GM19395 (cell line): ENCODE measurements around the gene RNF40.

Experiments used
- ATAC-seq: cut with Tn5 transposase; IDR thresholded peaks from one replicate; pipeline ENCODE4 v1.9.1; 2021; ENCODE audit warnings: mild to moderate bottlenecking, moderate library complexity; ENCODE audit not compliant: unreplicated experiment

The RNF40 gene

DNA sequence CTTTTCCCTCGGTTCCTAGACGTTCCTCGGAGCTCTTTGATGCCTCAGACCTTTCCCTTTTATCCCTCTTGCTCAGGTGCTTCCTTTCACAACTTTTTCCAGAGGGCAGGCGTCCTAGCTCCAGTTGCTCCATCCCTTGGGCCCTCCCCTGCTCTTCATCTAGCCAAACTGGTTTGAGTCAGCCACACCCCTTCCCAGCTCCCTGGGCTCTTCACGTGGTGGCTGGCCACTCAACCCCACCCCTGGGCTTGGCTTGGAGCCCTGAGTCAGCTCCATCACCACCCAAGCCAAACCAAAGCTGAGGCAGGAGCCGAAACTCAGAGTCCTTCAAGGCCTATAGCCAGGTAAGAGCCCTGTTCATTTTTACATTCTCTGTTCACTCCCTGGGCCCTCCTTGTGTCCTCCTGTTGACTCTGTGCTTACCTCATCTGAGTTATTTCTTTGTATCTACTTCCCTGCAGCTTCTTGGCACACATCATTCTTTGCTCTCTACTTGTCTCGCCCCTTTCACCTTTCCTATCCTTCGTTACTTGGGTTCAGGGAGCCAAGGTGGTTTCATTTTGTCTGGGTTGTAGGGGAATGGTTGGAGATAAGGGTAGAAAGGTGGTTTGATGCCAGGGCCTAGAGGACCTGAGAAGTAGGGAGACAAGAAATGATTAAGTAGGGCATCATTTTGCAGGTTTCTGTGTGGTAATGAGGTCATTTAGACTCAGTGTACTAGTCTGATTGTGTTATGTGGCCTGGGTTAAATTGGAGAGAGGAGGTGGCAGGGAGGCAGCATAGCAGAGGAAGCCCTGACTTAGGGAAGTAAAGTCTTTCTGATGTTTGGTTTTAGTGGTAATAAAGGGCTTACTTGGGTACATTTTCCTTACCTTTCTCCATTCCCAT is 21.5 kb upstream of the RNF40 start:
- ATAC-seq = no peak

DNA sequence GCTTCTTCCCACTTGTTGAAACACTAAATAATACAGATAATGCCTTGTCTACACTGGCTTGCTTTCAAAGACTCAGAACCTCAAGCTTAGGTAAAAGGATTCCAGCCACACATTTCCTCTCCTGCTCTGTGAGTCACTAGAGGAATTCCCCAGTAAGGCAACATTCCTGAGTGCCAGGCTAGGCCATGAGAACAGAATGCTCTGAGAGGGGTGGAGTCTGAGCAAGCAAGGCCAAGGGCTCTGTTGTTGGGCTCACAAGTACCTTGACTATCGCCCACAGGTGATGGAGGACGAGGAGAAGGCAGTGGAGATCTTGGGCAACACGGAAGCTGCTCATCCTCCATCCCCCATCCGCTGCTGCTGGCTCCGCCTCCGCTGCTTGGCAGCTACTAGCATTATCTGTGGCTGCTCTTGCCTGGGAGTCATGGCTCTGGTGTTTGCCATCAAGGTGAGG is 20.6 kb upstream of the RNF40 start:
- ATAC-seq = no peak

DNA sequence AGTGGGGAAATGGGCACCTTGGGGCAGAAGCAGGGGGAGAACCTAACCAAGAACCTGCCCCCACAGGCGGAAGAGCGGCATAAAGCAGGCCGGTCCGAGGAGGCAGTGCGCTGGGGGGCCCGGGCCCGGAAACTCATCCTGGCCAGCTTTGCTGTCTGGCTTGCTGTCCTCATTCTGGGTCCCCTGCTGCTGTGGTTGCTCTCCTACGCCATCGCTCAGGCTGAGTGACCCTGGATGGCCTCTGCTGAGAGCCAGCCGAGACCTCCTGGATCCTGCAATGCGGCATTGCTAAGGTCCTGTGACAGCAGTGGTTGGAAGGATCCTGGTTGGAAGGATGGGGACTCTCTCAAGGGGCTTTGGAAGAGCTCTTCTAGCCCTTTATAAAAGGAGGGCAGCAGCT is 18.4 kb upstream of the RNF40 start:
- ATAC-seq = no peak

DNA sequence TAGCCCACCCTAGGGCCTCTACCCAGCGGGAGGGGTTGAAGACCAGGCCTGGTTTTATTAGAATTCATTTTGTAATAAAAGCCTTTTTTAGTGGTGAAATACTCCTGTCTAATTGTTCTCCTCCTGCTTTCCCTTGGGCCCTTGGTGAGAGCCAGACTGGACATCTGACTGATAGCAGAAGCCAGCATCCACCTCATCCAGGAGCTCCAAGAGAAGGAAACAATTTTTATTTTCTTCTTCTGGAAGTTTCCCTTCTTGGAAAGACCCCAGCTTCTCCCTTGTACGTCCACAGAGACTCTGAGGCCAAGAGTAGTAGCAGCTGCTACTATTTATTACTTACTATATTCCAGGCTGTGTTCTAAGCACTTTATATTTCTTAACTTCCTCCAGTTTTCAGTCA is 17.9 kb upstream of the RNF40 start:
- no peak for ATAC-seq

DNA sequence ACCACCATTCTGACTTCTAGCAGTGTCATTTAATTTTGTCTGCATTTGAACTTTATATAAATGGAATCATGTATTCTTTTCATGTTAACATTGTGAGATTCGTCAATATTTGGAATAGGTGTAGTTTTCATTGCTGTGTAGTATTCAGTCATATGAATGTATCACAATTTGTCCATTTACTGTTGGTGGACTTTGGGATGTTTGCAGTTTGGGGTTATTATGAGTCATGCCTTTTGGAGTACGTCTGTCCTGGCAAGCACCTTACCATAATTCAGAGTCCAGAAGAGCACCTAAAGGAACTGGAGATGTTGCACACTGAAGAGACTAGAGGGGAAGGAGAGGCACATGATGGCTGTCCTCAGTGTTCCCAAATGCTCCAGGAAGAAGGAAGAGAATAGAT is 17.0 kb upstream of the RNF40 start:
- ATAC-seq = no peak

DNA sequence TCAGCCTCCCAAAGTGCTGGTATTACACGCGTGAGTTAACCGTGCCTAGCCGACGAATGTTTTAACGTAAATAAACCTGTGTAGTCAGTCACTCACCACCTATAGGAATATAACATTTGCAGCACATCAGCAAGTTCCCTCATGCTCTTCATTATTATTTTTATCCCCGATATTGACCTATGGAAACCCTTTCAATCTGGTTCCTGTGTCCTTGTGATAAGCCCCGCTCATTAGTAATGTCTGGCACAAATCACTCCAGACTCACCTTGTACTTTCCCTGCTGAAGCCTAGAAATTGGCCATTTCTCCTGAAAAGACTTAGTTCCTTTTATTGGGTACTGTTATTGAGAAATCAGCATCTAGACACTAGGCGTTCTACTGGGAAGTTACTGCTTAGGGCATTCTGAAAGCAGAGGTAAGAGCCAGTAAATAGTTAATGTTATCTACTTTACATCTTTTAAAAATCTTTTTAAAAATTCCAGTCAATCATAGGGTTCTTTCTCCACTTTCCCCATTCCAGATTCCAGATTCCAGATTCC is 15.4 kb upstream of the RNF40 start:
- ATAC-seq = no peak

DNA sequence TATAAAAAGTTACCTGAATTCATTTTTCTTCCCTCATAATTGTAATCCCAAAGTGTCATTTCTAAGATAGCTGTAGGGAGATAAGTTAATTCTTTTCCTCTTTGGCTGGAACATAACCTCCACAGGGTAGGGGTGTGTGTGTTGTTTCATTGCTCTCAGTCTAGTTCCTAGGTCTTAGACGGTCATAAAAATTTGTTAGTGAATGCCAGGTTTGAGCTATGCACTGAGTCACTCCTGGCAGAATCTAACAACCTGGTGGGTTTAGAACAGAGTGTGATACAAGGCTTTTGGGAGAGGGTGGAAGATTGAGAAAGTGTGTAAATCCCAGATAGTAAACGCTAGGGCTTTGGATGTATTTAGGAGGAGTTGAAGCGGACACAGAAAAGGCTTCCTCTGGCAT is 14.8 kb upstream of the RNF40 start:
- ATAC-seq = no peak

DNA sequence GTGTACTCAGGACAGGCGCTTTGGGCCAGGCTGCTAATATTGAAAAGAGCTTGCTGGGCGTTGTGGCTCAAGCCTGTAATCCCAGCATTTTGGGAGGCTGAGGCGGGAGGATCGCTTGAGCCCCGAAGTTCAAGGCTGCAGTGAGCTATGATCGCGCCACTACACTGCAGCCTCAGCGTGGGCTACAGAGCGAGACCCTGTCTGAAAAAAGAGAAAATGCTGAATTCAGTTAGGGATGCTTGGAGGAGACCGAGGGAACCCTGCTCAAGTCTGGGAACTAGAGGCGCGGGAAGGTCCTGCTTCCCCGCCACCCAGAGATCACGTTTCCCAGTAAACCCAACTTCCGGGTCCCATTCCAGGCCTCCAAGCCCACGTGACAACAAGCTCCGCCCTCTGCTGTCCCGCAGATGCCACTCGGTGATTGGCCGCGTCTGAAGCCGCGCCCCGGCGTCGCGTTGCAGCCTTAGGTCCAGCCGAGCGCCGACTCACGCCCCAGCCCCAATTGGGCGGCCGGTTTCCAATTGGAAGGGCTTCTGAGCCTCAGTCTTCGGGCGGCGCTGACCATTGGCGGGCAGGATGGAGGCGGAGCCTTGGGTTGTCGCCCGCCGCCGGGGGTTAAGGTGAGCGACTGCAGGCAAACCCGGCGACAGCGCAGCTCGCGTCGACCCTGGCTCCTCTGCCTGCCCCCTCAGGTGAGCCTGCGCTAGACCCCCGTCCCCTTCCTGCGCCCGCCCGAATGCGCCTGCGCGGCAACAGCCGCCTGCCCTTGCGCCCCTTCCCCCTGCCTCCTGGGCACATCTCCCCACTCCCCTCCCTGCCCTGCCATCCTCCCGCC is 14.1 kb upstream of the RNF40 start, which contains the start of gene PHKG2:
TSS of gene PHKG2 (plus strand) at position 627 of the 835 bp plus-strand sequence. CDS start 396 bp downstream, outside the sequence.
- peak; percentile 98 for ATAC-seq

DNA sequence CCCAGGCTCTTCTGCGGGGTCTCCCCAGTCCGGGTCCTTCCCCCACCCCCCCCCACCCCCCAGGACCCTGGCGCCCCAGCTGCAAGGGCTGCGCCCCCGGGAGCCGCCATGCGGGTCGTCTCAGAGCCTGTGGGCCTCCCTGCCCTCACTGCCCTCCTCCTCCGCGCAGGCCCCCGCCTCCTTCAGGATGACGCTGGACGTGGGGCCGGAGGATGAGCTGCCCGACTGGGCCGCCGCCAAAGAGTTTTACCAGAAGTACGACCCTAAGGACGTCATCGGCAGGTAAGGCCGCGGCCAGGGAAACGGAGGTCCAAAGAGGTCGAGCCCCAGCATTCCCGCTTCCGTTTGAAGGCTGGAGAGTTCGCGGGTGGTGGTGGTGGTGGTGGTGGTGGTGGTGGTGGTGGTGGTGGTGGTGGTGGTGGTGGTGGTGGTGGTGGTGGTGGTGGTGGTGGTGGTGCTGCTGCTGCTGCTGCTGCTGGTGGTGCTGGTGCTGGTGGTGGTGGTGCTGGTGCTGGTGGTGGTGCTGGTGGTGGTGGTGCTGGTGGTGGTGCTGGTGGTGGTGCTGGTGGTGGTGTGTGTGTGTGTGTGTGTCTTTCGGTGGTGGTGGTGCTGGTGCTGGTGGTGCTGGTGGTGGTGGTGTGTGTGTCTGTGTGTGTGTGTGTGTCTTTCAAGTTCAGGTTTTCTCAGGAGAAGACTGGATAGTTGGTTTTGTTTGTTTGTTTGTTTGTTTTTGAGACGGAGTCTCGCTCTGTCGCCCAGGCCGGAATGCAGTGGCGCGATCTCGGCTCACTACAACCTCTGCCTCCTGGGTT is 13.3 kb upstream of the RNF40 start:
- peak; percentile 15 for ATAC-seq

DNA sequence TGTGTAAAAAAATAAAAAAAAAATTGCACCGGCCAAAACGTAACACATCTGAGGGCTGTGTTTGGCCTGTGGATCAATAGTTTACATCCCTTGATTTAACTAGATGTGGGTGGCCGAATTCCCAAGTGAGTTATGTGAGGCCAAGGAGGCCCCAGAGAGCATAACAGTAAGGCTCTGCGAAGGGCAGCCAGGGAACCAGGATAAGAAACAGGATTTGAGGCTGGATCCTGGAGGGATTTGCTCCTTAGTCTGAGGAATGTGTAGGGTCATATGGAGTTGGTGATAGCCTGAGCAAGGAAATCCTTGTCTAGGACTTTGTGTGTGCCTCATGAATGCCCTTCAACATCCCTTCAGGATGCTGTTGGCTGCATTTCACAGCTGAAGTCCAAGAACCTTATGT is 11.9 kb upstream of the RNF40 start:
- ATAC-seq = no peak

DNA sequence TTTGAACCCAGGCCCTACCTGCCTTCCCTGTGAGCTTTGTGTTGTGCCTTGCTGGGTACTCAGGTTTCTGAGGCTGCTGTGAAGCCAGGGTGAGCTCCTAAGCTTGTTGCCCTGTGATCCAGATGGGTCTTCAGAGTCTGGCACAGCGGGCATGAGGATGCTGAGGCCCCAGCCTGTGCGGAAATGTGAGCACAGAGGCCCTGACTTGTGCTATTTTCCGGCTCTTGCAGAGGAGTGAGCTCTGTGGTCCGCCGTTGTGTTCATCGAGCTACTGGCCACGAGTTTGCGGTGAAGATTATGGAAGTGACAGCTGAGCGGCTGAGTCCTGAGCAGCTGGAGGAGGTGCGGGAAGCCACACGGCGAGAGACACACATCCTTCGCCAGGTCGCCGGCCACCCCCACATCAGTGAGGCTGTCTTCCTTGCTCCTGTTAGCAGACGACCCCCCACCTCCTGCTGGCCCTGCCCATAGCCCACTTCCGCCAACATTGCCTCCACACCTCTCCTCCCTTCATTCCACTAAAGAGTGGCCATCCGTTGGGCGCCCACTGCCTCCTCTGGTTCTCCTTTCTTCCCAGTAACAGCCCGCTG is 11.2 kb upstream of the RNF40 start:
- ATAC-seq = no peak

DNA sequence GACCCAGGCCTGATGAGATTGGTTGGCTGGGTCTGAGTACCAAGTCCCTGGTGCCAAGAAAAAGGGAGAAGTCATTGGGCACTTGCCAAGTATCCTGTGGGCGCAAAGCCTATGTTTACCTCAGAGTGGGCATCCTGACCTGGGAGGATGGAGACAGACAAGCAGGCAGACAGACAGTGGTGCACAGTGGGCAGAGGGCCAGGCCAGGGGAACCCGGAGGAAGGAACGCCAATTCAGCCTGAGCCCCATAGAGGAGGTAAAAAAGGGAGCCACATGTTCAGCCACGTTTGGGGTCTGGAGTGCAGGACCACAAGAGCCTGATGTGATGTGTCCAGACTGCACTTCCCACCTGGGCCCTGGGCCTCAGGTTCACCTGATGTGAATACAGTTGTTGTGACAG is 8.5 kb upstream of the RNF40 start:
- no peak for ATAC-seq

DNA sequence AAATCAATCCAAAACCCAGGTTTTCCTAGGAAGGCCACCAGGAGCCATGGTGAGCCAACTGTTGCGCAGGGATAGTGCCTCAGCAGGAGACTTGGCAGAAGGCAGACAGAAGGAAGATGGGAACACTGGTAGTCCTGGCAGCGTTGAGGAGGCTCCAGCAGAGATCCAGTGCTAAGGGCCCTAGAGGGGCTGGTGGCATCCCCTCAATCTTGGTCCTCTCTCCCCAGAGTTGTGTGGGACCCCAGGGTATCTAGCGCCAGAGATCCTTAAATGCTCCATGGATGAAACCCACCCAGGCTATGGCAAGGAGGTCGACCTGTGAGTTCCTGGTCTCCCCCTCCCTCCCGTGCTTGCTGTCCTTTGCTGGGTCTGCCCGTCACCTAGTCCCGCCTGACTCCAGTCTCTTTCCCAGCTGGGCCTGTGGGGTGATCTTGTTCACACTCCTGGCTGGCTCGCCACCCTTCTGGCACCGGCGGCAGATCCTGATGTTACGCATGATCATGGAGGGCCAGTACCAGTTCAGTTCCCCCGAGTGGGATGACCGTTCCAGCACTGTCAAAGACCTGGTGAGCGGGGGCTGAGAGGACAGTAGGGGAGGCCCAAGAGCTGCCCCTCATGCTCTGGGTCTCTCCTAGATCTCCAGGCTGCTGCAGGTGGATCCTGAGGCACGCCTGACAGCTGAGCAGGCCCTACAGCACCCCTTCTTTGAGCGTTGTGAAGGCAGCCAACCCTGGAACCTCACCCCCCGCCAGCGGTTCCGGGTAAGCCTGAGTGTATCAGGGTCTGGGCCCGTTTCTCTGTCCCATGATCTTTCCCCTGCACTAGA is 6.0 kb upstream of the RNF40 start:
- no peak for ATAC-seq

DNA sequence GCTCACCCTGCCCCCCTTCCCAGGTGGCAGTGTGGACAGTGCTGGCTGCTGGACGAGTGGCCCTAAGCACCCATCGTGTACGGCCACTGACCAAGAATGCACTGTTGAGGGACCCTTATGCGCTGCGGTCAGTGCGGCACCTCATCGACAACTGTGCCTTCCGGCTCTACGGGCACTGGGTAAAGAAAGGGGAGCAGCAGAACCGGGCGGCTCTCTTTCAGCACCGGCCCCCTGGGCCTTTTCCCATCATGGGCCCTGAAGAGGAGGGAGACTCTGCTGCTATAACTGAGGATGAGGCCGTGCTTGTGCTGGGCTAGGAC is 5.4 kb upstream of the RNF40 start:
- ATAC-seq = no peak

DNA sequence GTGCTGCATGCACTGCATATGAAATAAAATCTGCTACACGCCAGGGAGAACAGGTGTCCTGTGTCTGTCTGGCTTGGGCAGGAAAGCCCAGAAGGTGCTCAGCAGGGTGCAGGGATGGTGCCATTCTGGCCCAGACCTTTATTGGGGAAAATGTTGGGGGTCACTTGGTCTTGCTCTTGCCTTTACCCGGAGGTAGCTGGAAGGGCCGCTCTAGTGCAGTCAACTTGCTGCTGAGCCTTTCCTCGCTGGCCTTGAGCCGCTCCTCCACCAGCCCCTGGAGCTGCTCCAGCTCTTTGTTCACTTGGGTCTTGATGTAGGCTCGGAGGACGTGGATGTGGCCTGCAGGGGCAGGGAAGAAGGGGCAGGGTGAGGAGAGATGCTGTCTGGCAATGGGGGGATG is 4.8 kb upstream of the RNF40 start:
- no peak for ATAC-seq

DNA sequence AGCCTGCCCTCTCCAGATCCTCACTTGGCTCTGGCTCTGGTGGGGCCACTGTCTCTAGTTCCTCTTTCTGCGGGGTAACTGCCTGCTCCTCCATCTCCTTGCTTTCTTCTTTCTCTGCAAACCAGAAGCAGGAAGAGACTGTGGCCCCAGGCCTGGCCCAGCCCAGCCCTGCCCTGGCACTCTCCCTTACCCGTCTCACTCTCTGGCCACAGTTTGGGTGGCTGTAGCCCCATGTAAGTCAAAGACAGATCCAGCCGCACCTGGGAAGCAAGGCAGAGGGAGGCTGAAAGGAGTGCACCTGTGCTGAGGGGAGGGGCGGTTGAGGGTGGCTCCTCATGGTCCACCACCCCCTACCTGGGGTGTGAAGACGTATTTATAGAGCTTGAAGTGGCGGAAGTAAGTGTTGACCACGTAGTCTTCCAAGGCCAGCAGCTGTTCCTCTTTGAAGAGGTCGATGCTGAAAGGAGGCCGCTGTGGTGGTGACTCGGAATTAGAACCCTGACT is 3.1 kb upstream of the RNF40 start:
- no peak for ATAC-seq

DNA sequence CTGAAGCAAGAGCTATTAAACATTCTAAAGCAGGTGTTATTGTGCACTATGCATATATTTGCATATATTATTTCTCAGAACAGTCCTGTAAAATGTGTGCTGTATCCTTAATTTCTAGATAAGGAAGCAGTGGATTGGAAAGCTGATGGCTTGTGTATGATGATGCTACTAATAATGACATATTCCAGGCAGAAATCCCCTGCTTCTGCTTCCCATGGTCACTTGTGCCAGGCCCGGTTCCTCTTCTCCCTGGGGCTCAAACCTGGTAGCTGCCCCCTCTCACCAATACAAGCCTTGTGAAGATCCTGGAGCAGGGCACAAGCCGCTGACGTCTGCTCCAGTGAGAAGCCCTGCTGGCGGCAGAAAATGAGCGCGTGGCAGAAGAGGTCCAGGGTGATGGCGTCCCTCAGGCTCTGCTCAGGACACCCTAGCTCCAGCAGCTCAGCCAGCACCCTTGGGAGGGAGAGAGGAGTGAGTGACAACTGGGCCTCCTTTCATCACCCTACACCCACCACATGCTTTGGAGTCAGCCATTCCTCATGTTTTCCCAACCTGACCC is 2.0 kb upstream of the RNF40 start:
- ATAC-seq = no peak

DNA sequence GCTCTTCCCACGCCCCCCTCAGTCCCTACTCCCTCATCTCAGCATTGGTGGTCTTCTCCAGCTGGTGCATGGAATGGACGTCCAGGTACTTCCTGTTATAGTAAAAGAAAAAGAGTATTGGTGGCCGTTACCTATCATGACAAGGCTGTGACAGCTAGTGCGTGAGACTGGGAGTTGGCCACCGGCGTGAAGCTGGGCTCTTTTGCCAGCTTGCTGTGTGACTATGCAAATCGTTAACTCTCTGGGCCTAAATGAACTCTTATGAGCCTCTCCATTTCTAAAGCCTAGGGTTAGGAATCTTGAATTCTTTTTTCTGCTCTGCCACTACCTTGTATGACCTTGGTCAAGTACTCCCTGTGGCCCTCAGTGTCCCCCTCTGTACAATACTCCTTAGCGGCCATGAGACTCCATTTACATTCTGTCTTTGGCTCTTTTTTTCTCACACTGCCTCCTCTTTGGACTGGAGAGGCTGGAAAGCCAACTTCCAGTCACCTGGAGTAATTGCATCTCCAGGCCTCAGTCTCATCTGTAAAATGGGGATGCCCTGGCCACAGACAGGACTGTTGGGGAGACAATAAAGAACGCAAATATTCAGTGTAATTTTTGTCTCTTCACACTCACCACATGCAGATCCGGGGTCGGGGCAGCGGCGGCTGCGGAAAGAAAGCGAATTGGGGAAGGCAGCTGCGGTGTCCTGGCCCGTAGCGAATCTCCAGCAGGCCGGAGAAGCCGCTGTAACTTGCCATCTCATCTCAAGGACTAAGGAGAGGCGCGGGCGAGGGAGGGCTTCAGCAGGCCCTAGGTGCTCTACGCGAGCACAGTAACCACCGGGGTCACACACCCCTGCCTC is 1.3 kb upstream of the RNF40 start:
- no peak for ATAC-seq
